ENCODE results near the gene SYNDIG1. TPM values are rescaled to one million over a fixed set of nuclear protein-coding genes. Genes with fewer than 3 reads are reported as not detected.

SYNDIG1 gene
- total RNA-seq, 1 experiment from 2014 or later = 5.4 TPM

DNA sequence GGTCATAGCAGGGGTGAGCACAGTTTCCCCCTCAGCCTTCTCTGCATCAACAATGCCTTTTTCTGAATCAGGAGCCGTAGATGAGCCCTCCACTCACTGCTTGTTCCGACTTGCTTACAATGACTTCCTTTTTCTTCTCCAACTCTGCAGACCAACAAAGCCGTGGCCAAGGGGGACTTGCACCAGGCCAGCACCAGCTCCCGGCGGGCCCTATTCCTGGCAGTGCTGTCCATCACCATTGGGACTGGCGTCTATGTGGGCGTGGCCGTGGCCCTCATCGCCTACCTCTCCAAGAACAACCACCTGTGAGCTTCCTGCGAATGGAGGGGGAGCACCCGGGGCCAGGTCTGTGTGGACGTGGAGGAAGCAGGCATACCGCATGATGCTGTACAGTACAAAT is 195.8 kb downstream of the SYNDIG1 start:
- H2AK5ac ChIP-seq (ENCODE audit: insufficient read length, low read length) = no peak overlapping the region
- H3K9me3 Mint-ChIP-seq = peaks cover 0 to 4% of the 10 kb centered on the region in 2 experiments; a peak in 2 of 5 replicates
- H3K4me1 Mint-ChIP-seq = peaks cover 2 to 8% of the 10 kb centered on the region in 2 experiments; a peak in 2 of 4 replicates
- H3K4me1 ChIP-seq (ENCODE audit: insufficient read depth, low read length) = no peaks in the 10 kb centered on the region
- H3K9ac ChIP-seq (ENCODE audit: extremely low read depth, insufficient read length, low read length) = no peak overlapping the region
- no peak overlapping the region for H2AFZ ChIP-seq (ENCODE audit: low read length)
- no peak overlapping the region for H3K4ac ChIP-seq (ENCODE audit: low read depth, low read length)
- no peaks in the 10 kb centered on the region for H3K27me3 ChIP-seq (ENCODE audit: insufficient read depth, low read length)
- no peak overlapping the region for H3K27ac ChIP-seq (ENCODE audit: insufficient read length, low read depth, low read length)
- H3K23me2 ChIP-seq (ENCODE audit: insufficient read length, low read depth, low read length, poor library complexity, severe bottlenecking) = no peaks in the 10 kb centered on the region
- H2BK12ac ChIP-seq (ENCODE audit: insufficient read length, low read depth, low read length) = no peak overlapping the region
- H3K4me2 ChIP-seq (ENCODE audit: insufficient read depth, insufficient read length, low read length) = no peak overlapping the region
- H3K79me1 ChIP-seq (ENCODE audit: insufficient read depth, low read depth, low read length, poor library complexity, severe bottlenecking) = no peaks in the 10 kb centered on the region
- H3K14ac ChIP-seq (ENCODE audit: insufficient read depth, low read length) = no peak overlapping the region
- H2BK5ac ChIP-seq (ENCODE audit: insufficient read length, low read length) = no peak overlapping the region
- no peak overlapping the region for H3T11ph ChIP-seq (ENCODE audit: low read length)
- no peak overlapping the region for H4K5ac ChIP-seq (ENCODE audit: insufficient read length, low read depth, low read length)
- H3K56ac ChIP-seq (ENCODE audit: insufficient read length, low read depth, low read length) = no peak overlapping the region
- no peak overlapping the region for H3K23ac ChIP-seq (ENCODE audit: insufficient read length, low read depth, low read length)
- no peak overlapping the region for H4K8ac ChIP-seq (replicated peaks; ENCODE audit: insufficient read length, low read depth, low read length)
- H4K20me1 ChIP-seq (ENCODE audit: control insufficient read depth, insufficient read depth, insufficient read length) = no peaks in the 10 kb centered on the region
- H3K18ac ChIP-seq (ENCODE audit: insufficient read length, low read depth, low read length) = no peak overlapping the region
- H3K27me3 Mint-ChIP-seq (ENCODE audit: low read depth) = no peaks in the 10 kb centered on the region
- no peak overlapping the region for H3K27ac Mint-ChIP-seq
- no peak overlapping the region for H4K91ac ChIP-seq (ENCODE audit: insufficient read length, low read depth, low read length)
- DNase-seq = no peak
- no peaks in the 10 kb centered on the region; a peak in 2 of 7 replicates for H3K36me3 Mint-ChIP-seq (ENCODE audit: insufficient read depth in 1 of 3, low read depth in 3 of 3)
- H2BK15ac ChIP-seq (ENCODE audit: low read depth, low read length) = no peak overlapping the region
- no peaks in the 10 kb centered on the region for H3K79me2 ChIP-seq (ENCODE audit: insufficient read depth, low read length)
- no peak overlapping the region for H2BK20ac ChIP-seq (ENCODE audit: low read depth, low read length, poor library complexity, severe bottlenecking)
- no peaks in the 10 kb centered on the region for H3K9me3 ChIP-seq (ENCODE audit: control insufficient read depth, low read depth, low read length)
- TF ChIP-seq, protein P1, sequence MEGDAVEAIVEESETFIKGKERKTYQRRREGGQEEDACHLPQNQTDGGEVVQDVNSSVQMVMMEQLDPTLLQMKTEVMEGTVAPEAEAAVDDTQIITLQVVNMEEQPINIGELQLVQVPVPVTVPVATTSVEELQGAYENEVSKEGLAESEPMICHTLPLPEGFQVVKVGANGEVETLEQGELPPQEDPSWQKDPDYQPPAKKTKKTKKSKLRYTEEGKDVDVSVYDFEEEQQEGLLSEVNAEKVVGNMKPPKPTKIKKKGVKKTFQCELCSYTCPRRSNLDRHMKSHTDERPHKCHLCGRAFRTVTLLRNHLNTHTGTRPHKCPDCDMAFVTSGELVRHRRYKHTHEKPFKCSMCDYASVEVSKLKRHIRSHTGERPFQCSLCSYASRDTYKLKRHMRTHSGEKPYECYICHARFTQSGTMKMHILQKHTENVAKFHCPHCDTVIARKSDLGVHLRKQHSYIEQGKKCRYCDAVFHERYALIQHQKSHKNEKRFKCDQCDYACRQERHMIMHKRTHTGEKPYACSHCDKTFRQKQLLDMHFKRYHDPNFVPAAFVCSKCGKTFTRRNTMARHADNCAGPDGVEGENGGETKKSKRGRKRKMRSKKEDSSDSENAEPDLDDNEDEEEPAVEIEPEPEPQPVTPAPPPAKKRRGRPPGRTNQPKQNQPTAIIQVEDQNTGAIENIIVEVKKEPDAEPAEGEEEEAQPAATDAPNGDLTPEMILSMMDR (conservative IDR thresholded peaks at IDR 0.05) = no peak
- no peak overlapping the region for H2BK120ac ChIP-seq (ENCODE audit: low read depth, low read length, poor library complexity, severe bottlenecking)
- no peak overlapping the region for H3K4me3 Mint-ChIP-seq
- WGBS (ENCODE audit: extremely low coverage, insufficient read length, low lambda C conversion rate) = no CpG with 5 or more reads among the region's 13 CpGs
